H1 (cell line): ENCODE data around the gene KLHL10. TPM values are rescaled to one million over a fixed set of nuclear protein-coding genes. Genes with fewer than 3 reads are reported as not detected.

Experiments
- ASH2L ChIP-seq: fragments of 200-600, 300-600 bp; sonication (generic); IDR thresholded peaks from one replicate; pipeline ENCODE4 v1.7.1; 2017; ENCODE audit warnings: low read length
- CREB1 ChIP-seq: IDR thresholded peaks from 2 replicates; pipeline ENCODE4 v1.6.1; 2012; ENCODE audit warnings: inconsistent platforms
- EZH2 ChIP-seq: fragments of 200-600 bp; sonication (generic); IDR thresholded peaks from 2 replicates; pipeline ENCODE4 v1.7.1; 2012; ENCODE audit warnings: low read depth, mild to moderate bottlenecking, moderate library complexity, low read length, inconsistent platforms; ENCODE audit not compliant: severe bottlenecking
- GABPA ChIP-seq: IDR thresholded peaks from 2 replicates; pipeline ENCODE4 v1.6.1; 2011; ENCODE audit warnings: mild to moderate bottlenecking, low read length, moderate library complexity, borderline replicate concordance; ENCODE audit not compliant: insufficient read depth
- KDM4A ChIP-seq: IDR thresholded peaks from one replicate; pipeline ENCODE4 v1.7.1; 2012; ENCODE audit warnings: low read depth, mild to moderate bottlenecking, moderate library complexity, low read length, inconsistent platforms; ENCODE audit not compliant: severe bottlenecking
- KDM5A ChIP-seq: fragments of 200-600 bp; IDR thresholded peaks from 2 replicates; pipeline ENCODE4 v1.7.1; 2012; ENCODE audit warnings: mild to moderate bottlenecking, low read length, inconsistent platforms, mixed read lengths
- RFX5 ChIP-seq: IDR thresholded peaks from 2 replicates; pipeline ENCODE4 v1.6.1; 2011; ENCODE audit warnings: low read depth, low read length, improper control_type of control experiment, borderline replicate concordance
- polyA plus RNA-seq, 7 experiments: library from polyadenylated mRNA; depleted of rRNA in 3 of 7; stranded (reverse) in 5 of 7; unstranded in 2 of 7; fragments of >200 nt in 5 of 7; fragments of 200-250 nt in 2 of 7; gene quantifications; 1 replicate in 5 of 7; 2 replicates in 1 of 7; 4 replicates in 1 of 7; pipeline versions ENCODE4 v1.2.1 to v1.2.3, GENCODE V29; 2011 to 2013; ENCODE audit warnings: missing spikeins in 2 of 7, mixed read lengths in 2 of 7
- total RNA-seq: library from RNA; stranded (reverse); fragmentation: NEBNext Ultra II Directional; extraction: Animal tissue kit (Norgen Biotek cat#: 25700); gene quantifications from 2 replicates; pipeline ENCODE4 v1.2.1, GENCODE V29; 2021
- TF ChIP-seq, protein P1 (sequence below): IDR thresholded peaks from 2 replicates; pipeline ENCODE4 v1.6.1; 2012; ENCODE audit warnings: inconsistent platforms

Gene KLHL10
- total and polyA plus RNA-seq, 2 of the 8 experiments (the other 6 are each of a cell fraction or from before 2014, with no cell fraction given), result 0.19 to 0.26 TPM

DNA sequence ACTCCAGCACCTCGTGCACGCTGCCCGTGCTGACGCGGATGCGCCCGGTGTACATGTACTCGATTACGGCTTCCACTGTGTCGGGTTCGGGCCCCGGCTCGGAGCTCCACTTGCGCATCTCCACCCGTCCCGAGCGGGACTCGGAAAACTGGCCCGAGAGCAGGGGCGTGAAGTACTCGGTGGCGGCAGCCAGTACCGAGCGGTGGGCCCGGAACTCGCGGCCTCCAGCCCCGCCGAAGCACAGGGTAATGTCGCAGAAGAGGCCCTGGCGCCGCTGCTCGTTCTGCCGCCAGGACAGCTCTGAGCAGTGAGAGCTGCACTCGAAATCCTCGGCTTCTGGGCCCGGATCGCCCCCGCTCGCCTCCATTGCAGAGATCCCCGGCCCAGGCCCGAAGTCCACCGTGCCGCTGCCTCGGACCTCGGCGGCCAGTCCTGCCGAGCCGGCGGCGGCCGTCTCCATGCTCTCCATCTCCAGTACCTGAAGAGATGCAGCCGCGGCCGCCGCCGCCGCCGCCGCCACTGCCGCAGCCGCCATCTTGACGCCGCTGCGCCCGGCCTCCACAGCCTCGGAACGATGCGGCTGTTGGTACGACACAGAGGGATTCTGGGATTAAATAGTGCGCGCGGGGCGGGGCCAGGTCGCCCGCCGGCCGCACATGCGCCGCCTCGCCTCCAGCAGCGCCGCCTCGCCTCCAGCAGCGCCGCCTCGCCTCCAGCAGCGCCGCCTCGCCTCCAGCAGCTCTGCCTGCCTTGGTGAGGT lies 27.4 kb downstream of the KLHL10 start, which contains the start of gene KLHL11 (continued):
- no peak; the same call in 1 of the 2 replicates for TF ChIP-seq GABPA
- peak; percentile 84 for TF ChIP-seq ASH2L
- TF ChIP-seq KDM5A, result peak; percentile 43; the same call in 1 of the 2 replicates
- TF ChIP-seq KDM4A, result peak; percentile 83
- no peak for TF ChIP-seq EZH2
- TF ChIP-seq, protein P1, sequence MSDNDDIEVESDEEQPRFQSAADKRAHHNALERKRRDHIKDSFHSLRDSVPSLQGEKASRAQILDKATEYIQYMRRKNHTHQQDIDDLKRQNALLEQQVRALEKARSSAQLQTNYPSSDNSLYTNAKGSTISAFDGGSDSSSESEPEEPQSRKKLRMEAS, result peak; percentile 87
- no peak for TF ChIP-seq RFX5
- peak; percentile 79 for TF ChIP-seq CREB1
